ENCODE measurements around the gene PIGT.

PIGT gene

GRCh38 chr20:45429618-45430017 lies 13.7 kb downstream of the PIGT start:
- ChIA-PET POLR2A (interaction anchor here (1.1 kb wide), 1 partner anchor 22 kb away, joined by 4 read pairs; no protein-coding TSS in a partner anchor), CTCF (no interaction called here)
- no peak for TF ChIP-seq HDGF (IDR thresholded peaks at IDR 0.05; ENCODE audit: borderline replicate concordance)
- no peak for TF ChIP-seq ARNT (IDR thresholded peaks at IDR 0.05)
- no peak for TF ChIP-seq ZNF384 (IDR thresholded peaks at IDR 0.05)
- no peak for TF ChIP-seq SUZ12 (IDR thresholded peaks at IDR 0.05)
- no peak for TF ChIP-seq FOXA1 (IDR thresholded peaks at IDR 0.05)
- no peak for TF ChIP-seq NFRKB (IDR thresholded peaks at IDR 0.05)
- no peak for TF ChIP-seq PKNOX1 (IDR thresholded peaks at IDR 0.05)
- no peak for TF ChIP-seq BHLHE40 (IDR thresholded peaks at IDR 0.05; ENCODE audit: borderline replicate concordance)
- no peak for TF ChIP-seq ELF4 (IDR thresholded peaks at IDR 0.05)
- TF ChIP-seq LEF1 (IDR thresholded peaks at IDR 0.05; ENCODE audit: borderline replicate concordance): no peak
- TF ChIP-seq FOXK2 (IDR thresholded peaks at IDR 0.05): no peak
- no peak for TF ChIP-seq L3MBTL2 (conservative IDR thresholded peaks at IDR 0.05)
- TF ChIP-seq TARDBP (IDR thresholded peaks at IDR 0.05): no peak
- TF ChIP-seq FOXM1 (IDR thresholded peaks at IDR 0.05; ENCODE audit: borderline replicate concordance): no peak
- no peak for TF ChIP-seq SP1 (IDR thresholded peaks at IDR 0.05)
- no peak for TF ChIP-seq CTBP1 (IDR thresholded peaks at IDR 0.05; ENCODE audit: borderline replicate concordance)
- DNase-seq (ENCODE audit: extremely low spot score): no peak

GRCh38 chr20:45432294-45432693 lies 16.4 kb downstream of the PIGT start:
- ChIA-PET POLR2A (no interaction called here), CTCF (no interaction called here)
- TF ChIP-seq LEF1 (IDR thresholded peaks at IDR 0.05; ENCODE audit: borderline replicate concordance) (no peak), FOXM1 (IDR thresholded peaks at IDR 0.05; ENCODE audit: borderline replicate concordance) (no peak), FOXA1 (IDR thresholded peaks at IDR 0.05) (no peak), TARDBP (IDR thresholded peaks at IDR 0.05) (no peak), HDGF (IDR thresholded peaks at IDR 0.05; ENCODE audit: borderline replicate concordance) (no peak), CTBP1 (IDR thresholded peaks at IDR 0.05; ENCODE audit: borderline replicate concordance) (no peak), ARNT (IDR thresholded peaks at IDR 0.05) (no peak), L3MBTL2 (conservative IDR thresholded peaks at IDR 0.05) (no peak), ELF4 (IDR thresholded peaks at IDR 0.05) (no peak), FOXK2 (IDR thresholded peaks at IDR 0.05) (no peak), BHLHE40 (IDR thresholded peaks at IDR 0.05; ENCODE audit: borderline replicate concordance) (no peak), NFRKB (IDR thresholded peaks at IDR 0.05) (no peak)
- DNase-seq (ENCODE audit: extremely low spot score): no peak

GRCh38 chr20:45433316-45433715 lies 17.4 kb downstream of the PIGT start:
- POLR2A ChIA-PET: no interaction called here
- no peak for TF ChIP-seq FOXA1 (IDR thresholded peaks at IDR 0.05)
- no peak for TF ChIP-seq FOXM1 (IDR thresholded peaks at IDR 0.05; ENCODE audit: borderline replicate concordance)
- no peak for TF ChIP-seq ZNF384 (IDR thresholded peaks at IDR 0.05)
- no peak for TF ChIP-seq LEF1 (IDR thresholded peaks at IDR 0.05; ENCODE audit: borderline replicate concordance)
- TF ChIP-seq ELF4 (IDR thresholded peaks at IDR 0.05): no peak
- TF ChIP-seq FOXK2 (IDR thresholded peaks at IDR 0.05): no peak
- no peak for TF ChIP-seq BHLHE40 (IDR thresholded peaks at IDR 0.05; ENCODE audit: borderline replicate concordance)
- TF ChIP-seq L3MBTL2 (conservative IDR thresholded peaks at IDR 0.05): no peak
- no peak for TF ChIP-seq NFRKB (IDR thresholded peaks at IDR 0.05)
- no peak for TF ChIP-seq CTBP1 (IDR thresholded peaks at IDR 0.05; ENCODE audit: borderline replicate concordance)
- no peak for TF ChIP-seq ARNT (IDR thresholded peaks at IDR 0.05)
- TF ChIP-seq SUZ12 (IDR thresholded peaks at IDR 0.05): no peak
- no peak for TF ChIP-seq HDGF (IDR thresholded peaks at IDR 0.05; ENCODE audit: borderline replicate concordance)
- TF ChIP-seq SP1 (IDR thresholded peaks at IDR 0.05): no peak
- no peak for TF ChIP-seq TARDBP (IDR thresholded peaks at IDR 0.05)
- TF ChIP-seq PKNOX1 (IDR thresholded peaks at IDR 0.05): no peak
- CTCF ChIA-PET: no interaction called here
- DNase-seq (ENCODE audit: extremely low spot score): no peak

GRCh38 chr20:45433976-45434375 lies 18.0 kb downstream of the PIGT start:
- TF ChIP-seq HDGF (IDR thresholded peaks at IDR 0.05; ENCODE audit: borderline replicate concordance): no peak
- TF ChIP-seq SUZ12 (IDR thresholded peaks at IDR 0.05): no peak
- TF ChIP-seq NFRKB (IDR thresholded peaks at IDR 0.05): no peak
- TF ChIP-seq TARDBP (IDR thresholded peaks at IDR 0.05): no peak
- no peak for TF ChIP-seq ARNT (IDR thresholded peaks at IDR 0.05)
- no peak for TF ChIP-seq LEF1 (IDR thresholded peaks at IDR 0.05; ENCODE audit: borderline replicate concordance)
- TF ChIP-seq BHLHE40 (IDR thresholded peaks at IDR 0.05; ENCODE audit: borderline replicate concordance): no peak
- no peak for TF ChIP-seq ZNF384 (IDR thresholded peaks at IDR 0.05)
- POLR2A ChIA-PET: no interaction called here
- CTCF ChIA-PET: interaction anchor here (0.6 kb wide), 1 partner anchor 42 kb away, joined by 6 read pairs; no protein-coding TSS in a partner anchor
- DNase-seq (ENCODE audit: extremely low spot score): no peak

GRCh38 chr20:45436732-45437485 lies 21.0 kb downstream of the PIGT start:
- TF ChIP-seq HDGF (IDR thresholded peaks at IDR 0.05; ENCODE audit: borderline replicate concordance) (no peak), L3MBTL2 (conservative IDR thresholded peaks at IDR 0.05) (no peak), FOXA1 (IDR thresholded peaks at IDR 0.05) (no peak), TARDBP (IDR thresholded peaks at IDR 0.05) (no peak), ARNT (IDR thresholded peaks at IDR 0.05) (no peak), SUZ12 (IDR thresholded peaks at IDR 0.05) (no peak), FOXM1 (IDR thresholded peaks at IDR 0.05; ENCODE audit: borderline replicate concordance) (no peak), SP1 (IDR thresholded peaks at IDR 0.05) (no peak), FOXK2 (IDR thresholded peaks at IDR 0.05) (no peak), CTBP1 (IDR thresholded peaks at IDR 0.05; ENCODE audit: borderline replicate concordance) (no peak), ELF4 (IDR thresholded peaks at IDR 0.05) (no peak), ZNF384 (IDR thresholded peaks at IDR 0.05) (no peak), NFRKB (IDR thresholded peaks at IDR 0.05) (no peak), BHLHE40 (IDR thresholded peaks at IDR 0.05; ENCODE audit: borderline replicate concordance) (no peak), PKNOX1 (IDR thresholded peaks at IDR 0.05) (no peak), LEF1 (IDR thresholded peaks at IDR 0.05; ENCODE audit: borderline replicate concordance) (no peak)
- DNase-seq (ENCODE audit: extremely low spot score): peak; percentile 85
- POLR2A ChIA-PET: interaction anchor here (0.7 to 2.5 kb wide), 10 partner anchors 13 to 143 kb away, joined by 3 to 16 read pairs (median 3); partner anchors contain the start of genes PIGT and SYS1

More at GRCh38 chr20:45436732-45437485, 21.0 kb downstream of the PIGT start:
- CTCF ChIA-PET: interaction anchor here (0.5 to 5.2 kb wide), 17 partner anchors 8 to 334 kb away, joined by 3 to 56 read pairs (median 5); partner anchors contain the start of genes PIGT, SYS1 and WFDC11
